ENCODE measurements around the gene CERS6. TPM values are rescaled to one million over a fixed set of nuclear protein-coding genes. Genes with fewer than 3 reads are reported as not detected.
A peak's percentile ranks its signal among the peaks of the same experiment; 100 is the strongest.

CERS6 gene
- total and polyA plus RNA-seq, 8 donors: 18.8 to 24.5 (median 22.1) TPM

DNA sequence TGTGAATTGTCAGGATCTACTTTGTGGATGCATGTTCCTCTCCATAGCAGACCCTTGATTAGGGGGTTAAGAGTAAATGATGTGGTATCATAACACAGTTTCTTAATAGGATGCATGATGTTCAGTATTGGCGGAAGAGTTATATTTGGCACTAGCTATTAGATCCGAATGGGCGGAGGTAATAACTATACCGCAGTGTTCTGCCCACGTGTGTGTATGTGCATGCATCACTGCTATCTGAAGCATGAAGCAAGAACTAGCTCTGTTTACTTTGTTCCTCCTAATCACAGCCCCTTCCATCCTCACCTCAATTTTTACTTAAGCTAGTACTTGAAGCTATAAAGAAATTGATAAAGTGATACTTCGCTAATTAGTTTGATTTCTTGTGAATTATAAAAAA is 186.8 kb downstream of the CERS6 start:
- Histone ChIP-seq H3K4me1 (no peaks in the 10 kb centered on the region), H3K27ac (no peak overlapping the region), H3K36me3 (no peaks in the 10 kb centered on the region), H3K4me3 (no peak overlapping the region), H3K27me3 (no peaks in the 10 kb centered on the region), H3K9me3 (no peaks in the 10 kb centered on the region)
- ATAC-seq (no peak), DNase-seq (no peak)
- intact Hi-C loops (cut with DNase I): no loop called here
- no peak for TF ChIP-seq CTCF (IDR thresholded peaks at IDR 0.05)

GRCh38 chr2:168643979-168644378 is 187.9 kb downstream of the CERS6 start:
- Histone ChIP-seq H3K9me3 (no peaks in the 10 kb centered on the region), H3K27ac (no peak overlapping the region), H3K27me3 (no peaks in the 10 kb centered on the region), H3K4me3 (no peak overlapping the region), H3K4me1 (peaks cover 0 to 6% of the 10 kb centered on the region in 2 donors), H3K36me3 (no peaks in the 10 kb centered on the region)
- intact Hi-C loops (cut with DNase I): no loop called here
- ATAC-seq: no peak
- DNase-seq: no peak
- TF ChIP-seq CTCF (IDR thresholded peaks at IDR 0.05): no peak

DNA sequence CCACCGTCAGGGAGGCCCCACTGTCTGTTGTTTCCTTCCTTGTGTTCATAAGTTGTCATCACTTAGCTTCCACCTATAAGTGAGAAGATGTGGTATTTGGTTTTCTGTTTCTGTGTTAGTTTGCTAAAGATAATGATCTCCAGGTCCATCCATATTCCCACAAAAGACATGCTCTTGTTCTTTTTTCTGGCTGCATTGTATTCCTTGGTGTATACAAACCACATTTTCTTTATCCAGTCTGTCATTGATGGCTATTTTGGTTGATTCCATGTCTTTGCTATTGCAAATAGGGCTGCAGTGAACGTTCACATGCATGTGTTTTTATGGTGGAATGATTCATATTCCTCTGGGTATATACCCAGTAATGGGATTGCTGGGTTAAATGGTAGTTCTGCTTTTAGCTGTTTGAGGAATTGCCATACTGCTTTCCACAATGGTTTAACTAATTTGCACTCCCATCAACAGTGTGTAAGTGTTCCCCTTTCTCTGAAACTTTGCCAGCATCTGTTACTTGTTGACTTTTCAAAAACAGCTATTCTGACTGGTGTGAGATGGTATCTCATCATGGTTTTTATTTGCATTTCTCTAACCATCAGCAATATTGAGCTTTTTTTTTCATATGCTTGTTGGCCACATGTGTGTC is 189.7 kb downstream of the CERS6 start:
- intact Hi-C loops (cut with DNase I): no loop called here
- TF ChIP-seq CTCF (IDR thresholded peaks at IDR 0.05): no peak

DNA sequence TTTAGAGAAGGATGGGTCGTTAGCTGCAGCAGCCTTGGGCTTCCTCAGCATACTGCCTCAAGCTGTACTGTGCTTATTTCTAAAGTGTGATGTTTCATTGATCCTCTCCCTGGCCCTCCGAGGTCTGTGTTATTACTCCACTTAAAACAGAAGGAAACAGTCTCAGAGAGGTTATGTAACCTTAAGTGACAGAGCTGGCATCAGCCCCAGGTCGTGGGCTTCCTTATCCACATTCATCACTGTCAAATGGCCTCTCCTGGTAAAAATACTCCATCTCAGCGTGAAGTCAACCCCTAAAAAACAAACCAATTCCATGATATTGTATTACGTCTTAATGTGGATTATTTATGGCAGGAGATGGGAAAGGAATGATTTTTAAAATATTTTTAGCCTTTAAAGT is 193.0 kb downstream of the CERS6 start:
- Histone ChIP-seq H3K36me3 (no peaks in the 10 kb centered on the region), H3K9me3 (no peaks in the 10 kb centered on the region), H3K4me3 (no peak overlapping the region), H3K27me3 (no peaks in the 10 kb centered on the region), H3K4me1 (peaks cover 0 to 12% of the 10 kb centered on the region in 2 donors), H3K27ac (no peak overlapping the region)
- TF ChIP-seq CTCF (IDR thresholded peaks at IDR 0.05): no peak
- DNase-seq (no peak), ATAC-seq (peak; percentile 68)
- intact Hi-C loops (cut with DNase I): no loop called here

More for the DNA sequence above, 189.7 kb downstream of the CERS6 start:
- Histone ChIP-seq H3K27me3 (no peaks in the 10 kb centered on the region), H3K27ac (no peak overlapping the region), H3K4me1 (peaks cover 0 to 12% of the 10 kb centered on the region in 2 donors), H3K4me3 (no peak overlapping the region), H3K36me3 (no peaks in the 10 kb centered on the region), H3K9me3 (no peaks in the 10 kb centered on the region)
- ATAC-seq: no peak
- DNase-seq: no peak

- H3K4me1 ChIP-seq: peaks cover 0 to 12% of the 10 kb centered on the region in 2 donors
- TF ChIP-seq CTCF (IDR thresholded peaks at IDR 0.05): no peak
- no peak for ATAC-seq
These were observed 193.5 kb downstream of the CERS6 start for GRCh38 chr2:168649562-168649961.

More at GRCh38 chr2:168649562-168649961, 193.5 kb downstream of the CERS6 start:
- intact Hi-C loops (cut with DNase I): no loop called here
- Histone ChIP-seq H3K9me3 (no peaks in the 10 kb centered on the region), H3K27me3 (no peaks in the 10 kb centered on the region), H3K36me3 (no peaks in the 10 kb centered on the region), H3K4me3 (no peak overlapping the region), H3K27ac (no peak overlapping the region)
- DNase-seq: no peak
